Neural cell (in vitro differentiated cells): ENCODE data around the gene HLF.

Experiments used
- EZH2 ChIP-seq: fragments of 200-600, 300-800 bp; shearing (Covaris generic), sonication (generic); IDR thresholded peaks from 2 replicates; pipeline ENCODE4 v1.6.1; 2014; ENCODE audit warnings: antibody characterized with exemption, low read length, borderline replicate concordance, mild to moderate bottlenecking; ENCODE audit not compliant: insufficient read depth, poor library complexity, severe bottlenecking
- MXI1 ChIP-seq: fragments of 450-650 bp; conservative IDR thresholded peaks from 2 replicates; pipeline ENCODE4 v1.6.1; 2014; ENCODE audit warnings: antibody characterized with exemption, mild to moderate bottlenecking; ENCODE audit not compliant: poor library complexity, severe bottlenecking
- POLR2AphosphoS5 ChIP-seq: IDR thresholded peaks from 2 replicates; pipeline ENCODE4 v1.6.1; 2012
- RAD21 ChIP-seq: fragments of 450-650 bp; conservative IDR thresholded peaks from 2 replicates; pipeline ENCODE4 v1.6.1; 2014; ENCODE audit warnings: antibody characterized with exemption, mild to moderate bottlenecking, moderate library complexity
- TAF1 ChIP-seq: IDR thresholded peaks from 2 replicates; pipeline ENCODE4 v1.6.1; 2012; ENCODE audit warnings: low read depth
- TF ChIP-seq, protein P1 (sequence below): fragments of 450-650 bp; IDR thresholded peaks from 2 replicates; pipeline ENCODE4 v1.5.1; 2014; ENCODE audit warnings: antibody characterized with exemption, mild to moderate bottlenecking, moderate library complexity; ENCODE audit not compliant: poor library complexity, severe bottlenecking

DNA sequence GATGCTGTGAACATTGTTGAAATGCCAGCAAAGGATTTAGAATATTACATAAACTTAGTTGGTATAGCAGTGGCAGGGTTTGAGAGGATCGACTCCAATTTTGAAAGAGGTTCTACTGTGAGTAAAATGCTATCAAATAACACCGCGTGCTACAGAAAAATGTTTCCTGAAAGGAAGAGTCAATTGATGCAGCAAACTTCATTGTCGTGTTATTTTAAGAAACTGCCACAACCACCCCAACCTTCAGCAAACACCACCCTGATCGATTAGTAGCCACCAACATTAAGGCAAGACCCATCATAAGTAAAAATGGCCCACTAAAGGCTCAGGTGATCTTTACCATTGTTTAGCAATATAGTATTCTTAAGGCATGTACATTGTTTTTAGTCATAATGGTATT is 27.3 kb downstream of the HLF start:
- TF ChIP-seq, protein P1, sequence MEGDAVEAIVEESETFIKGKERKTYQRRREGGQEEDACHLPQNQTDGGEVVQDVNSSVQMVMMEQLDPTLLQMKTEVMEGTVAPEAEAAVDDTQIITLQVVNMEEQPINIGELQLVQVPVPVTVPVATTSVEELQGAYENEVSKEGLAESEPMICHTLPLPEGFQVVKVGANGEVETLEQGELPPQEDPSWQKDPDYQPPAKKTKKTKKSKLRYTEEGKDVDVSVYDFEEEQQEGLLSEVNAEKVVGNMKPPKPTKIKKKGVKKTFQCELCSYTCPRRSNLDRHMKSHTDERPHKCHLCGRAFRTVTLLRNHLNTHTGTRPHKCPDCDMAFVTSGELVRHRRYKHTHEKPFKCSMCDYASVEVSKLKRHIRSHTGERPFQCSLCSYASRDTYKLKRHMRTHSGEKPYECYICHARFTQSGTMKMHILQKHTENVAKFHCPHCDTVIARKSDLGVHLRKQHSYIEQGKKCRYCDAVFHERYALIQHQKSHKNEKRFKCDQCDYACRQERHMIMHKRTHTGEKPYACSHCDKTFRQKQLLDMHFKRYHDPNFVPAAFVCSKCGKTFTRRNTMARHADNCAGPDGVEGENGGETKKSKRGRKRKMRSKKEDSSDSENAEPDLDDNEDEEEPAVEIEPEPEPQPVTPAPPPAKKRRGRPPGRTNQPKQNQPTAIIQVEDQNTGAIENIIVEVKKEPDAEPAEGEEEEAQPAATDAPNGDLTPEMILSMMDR: no peak
- TF ChIP-seq EZH2 (no peak), RAD21 (no peak), TAF1 (no peak), POLR2AphosphoS5 (no peak), MXI1 (no peak)
